ENCODE measurements around the gene CDC42BPA.

Gene CDC42BPA

GRCh38 chr1:226978432-226979114, 339.7 kb downstream of the CDC42BPA start:
- DNase-seq = no peak

GRCh38 chr1:226977643-226978431, 340.5 kb downstream of the CDC42BPA start:
- DNase-seq = no peak

- DNase-seq = no peak
Measured at GRCh38 chr1:226976978-226977642, 341.2 kb downstream of the CDC42BPA start.

- DNase-seq = no peak
Measured at GRCh38 chr1:226976276-226976977, 341.9 kb downstream of the CDC42BPA start.

DNA sequence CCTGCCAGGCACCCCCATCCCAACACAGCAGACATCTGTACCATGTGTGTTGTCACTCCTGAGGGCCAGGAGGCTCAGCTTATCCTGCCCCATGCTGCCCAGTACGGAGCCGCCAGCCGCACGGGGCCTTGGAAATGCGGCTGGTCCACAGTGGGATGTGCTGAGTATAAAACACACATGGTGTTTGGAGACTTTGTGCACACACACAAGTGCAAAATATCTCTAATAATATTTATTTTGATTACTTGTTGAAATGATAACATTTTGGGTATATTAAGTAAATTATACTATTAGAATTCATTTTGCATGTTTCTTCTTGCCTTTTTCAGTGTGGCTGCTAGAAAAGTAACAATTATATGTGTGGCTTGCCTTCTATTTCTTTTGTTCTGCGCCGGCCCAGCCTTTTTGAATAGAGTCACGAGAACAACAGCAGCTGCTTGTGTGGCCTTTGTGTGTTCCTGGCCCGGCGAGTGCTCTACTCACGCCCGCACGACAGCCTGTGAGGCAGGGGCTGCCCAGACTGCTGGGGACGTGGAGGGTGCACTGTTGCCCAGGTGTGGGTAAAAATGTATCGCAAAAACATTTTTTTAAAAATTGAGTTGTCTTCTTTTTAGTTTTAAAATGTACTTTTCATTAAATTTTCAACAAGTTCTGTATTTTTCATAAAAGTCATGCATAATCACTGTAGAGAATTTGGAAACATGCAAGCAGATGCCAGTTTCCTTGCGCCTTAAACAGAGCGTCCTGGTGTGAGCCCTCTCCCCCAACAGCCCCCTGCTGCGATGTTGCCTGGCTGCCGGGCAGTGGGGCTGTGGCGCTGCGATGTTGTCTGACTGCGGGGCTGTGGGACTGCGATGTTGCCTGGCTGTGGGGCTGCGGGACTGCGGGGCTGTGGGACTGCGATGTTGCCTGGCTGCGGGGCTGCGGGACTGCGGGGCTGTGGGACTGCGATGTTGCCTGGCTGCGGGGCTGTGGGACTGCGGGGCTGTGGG, 342.7 kb downstream of the CDC42BPA start:
- DNase-seq = no peak

- no peak for DNase-seq
Measured at GRCh38 chr1:226974544-226975258, 343.6 kb downstream of the CDC42BPA start.

DNA sequence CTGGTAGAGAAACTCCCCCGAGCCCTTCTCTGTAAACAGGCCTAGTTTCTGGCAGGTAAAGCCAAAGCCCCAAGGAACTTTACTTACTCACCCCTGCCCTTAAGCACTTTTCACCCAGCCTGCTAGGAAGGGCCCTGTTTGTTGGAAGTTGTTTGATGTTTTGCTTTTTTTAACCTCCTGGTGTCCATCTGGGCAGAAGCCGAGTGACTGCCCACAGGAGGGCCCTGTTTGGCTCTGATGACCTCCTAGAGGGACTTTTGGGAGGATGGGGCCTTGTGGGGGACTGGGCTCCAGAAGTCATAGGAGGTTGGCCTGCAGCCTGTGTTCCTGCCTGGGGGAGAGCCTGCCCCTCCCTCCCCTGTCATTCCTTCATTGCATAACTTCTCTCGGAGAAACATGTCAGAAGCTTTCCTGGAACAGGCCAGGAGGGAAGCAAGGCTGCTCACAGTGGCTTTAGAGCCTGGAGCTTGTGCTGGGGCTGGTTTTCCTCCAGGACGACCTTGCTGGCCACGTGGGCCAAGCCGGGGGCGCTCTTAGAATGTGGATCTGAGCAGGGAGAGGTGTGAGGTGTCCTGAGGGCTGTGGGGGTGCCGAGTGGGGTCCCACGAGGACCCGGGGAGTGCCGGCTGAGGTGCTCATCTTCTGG, 344.3 kb downstream of the CDC42BPA start:
- DNase-seq = no peak

DNA sequence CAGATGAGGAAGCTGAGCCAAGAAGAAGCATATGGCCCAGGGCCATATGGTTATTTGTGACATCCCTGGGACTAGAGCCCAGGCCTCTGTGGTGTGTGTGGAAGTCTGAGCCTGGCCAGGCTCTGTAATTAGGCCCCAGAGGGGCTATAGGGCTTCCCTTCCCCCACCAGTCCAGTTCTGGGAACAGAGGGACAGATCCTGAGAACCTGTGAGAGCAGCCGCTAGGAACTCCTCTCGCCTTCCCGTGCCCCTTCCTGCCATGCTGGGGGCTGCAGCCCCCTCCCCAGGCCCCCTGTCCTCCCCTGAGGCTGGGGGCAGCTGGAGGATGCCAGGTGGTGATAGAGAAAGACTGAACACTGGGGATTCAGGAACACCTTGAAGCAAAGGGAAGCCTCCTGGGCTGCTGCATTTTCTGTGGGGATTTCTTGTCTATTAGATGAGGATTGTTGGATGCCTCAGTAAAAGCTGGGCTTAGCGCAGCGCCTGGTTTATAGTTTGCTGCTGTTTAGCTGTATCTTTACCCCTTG, 344.9 kb downstream of the CDC42BPA start:
- no peak for DNase-seq

- no peak for DNase-seq
Measured at GRCh38 chr1:226972931-226973330, 345.4 kb downstream of the CDC42BPA start.

GRCh38 chr1:226971765-226972164, 346.5 kb downstream of the CDC42BPA start:
- DNase-seq = no peak

DNA sequence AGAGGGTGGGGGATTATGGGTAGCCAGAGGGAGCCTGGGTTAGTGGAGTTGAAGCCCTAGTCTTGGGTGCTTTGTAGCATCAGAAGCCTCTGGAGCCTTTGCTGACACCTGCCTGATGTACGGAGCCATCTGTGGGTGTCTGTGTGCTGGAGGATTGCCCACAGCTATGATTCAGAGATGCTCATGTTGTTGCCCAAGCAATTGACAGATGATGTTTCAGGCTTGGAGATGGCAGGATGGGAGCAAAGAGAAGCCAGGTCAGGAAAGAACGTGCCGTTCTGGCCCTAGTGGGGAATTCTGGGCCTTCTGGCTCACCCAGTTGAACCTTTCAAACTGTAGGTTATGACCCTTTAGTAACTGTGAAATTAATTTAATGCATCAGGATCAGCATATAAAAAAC, 350.6 kb downstream of the CDC42BPA start:
- no peak for DNase-seq

DNA sequence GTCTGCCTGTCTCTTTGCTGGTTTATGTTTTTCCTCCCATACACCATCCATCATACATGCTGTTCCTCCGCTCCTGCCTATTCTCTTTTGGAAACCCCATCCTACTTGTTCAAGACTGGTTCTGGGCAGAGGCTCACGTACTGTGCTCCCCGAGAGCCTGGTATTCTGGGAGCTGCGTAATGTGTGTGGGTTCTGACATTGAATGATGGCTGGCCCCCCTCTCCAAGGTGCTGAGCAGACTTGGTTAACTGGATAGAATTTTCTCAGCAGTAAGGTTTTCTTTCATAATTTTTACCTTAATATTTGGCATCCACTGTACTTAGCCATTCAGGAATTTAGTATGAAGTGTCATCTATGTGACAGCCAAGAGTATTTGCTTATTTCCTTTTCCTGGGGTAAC, 351.6 kb downstream of the CDC42BPA start:
- DNase-seq = no peak

- DNase-seq = no peak
Measured at GRCh38 chr1:226965581-226966440, 352.5 kb downstream of the CDC42BPA start.

DNA sequence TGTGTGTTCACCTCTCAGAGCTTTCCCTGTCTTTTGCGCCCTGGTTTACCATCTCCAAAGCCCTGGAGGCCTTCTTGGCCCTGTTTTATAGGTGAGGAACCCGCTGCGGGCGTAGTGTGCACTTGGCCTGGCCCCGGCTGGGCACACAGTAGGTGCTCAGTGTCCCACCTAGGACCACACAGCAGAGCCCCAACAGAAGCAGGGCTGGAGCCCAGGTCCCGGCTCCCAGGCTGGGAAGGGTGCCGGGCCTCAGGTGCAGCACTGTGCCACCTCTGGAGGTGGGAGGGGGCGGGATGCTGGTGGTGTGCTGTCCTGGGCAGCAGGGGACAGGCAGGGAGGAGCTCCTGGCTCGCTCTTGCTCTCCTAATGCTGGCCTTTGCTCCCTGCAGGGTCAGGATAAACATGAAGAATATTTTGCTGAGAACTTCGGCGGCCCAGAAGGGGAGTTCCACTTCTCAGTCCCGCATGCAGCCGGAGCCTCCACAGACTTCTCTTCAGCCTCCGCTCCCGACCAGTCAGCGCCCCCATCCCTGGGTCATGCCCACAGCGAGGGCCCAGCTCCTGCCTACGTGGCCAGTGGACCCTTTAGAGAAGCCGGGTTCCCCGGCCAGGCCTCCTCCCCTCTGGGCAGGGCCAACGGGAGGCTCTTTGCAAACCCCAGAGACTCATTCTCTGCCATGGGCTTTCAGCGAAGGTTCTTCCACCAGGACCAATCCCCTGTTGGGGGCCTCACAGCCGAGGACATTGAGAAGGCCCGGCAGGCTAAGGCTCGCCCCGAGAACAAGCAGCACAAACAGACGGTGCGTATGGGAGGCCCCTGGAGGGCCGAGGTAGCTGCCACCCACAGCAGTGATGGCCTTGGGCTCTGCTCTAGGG, 353.4 kb downstream of the CDC42BPA start:
- no peak for DNase-seq

GRCh38 chr1:226964068-226964425, 354.2 kb downstream of the CDC42BPA start:
- DNase-seq = no peak

- DNase-seq = no peak
Measured at GRCh38 chr1:226962421-226963391, 355.6 kb downstream of the CDC42BPA start.

Measured in activated T-cell treated with anti-CD3 and anti-CD28 coated beads, Interleukin-2, amount 50 U/mL, for 1 hour (primary cell).